Mucosa of rectum (tissue), 2 donors: ENCODE data around the gene DTX2.
"Not testable (repeated sequence)": the region's sequence is repeated elsewhere in the genome, so short reads cannot be mapped to it uniquely, and the experiment has no call there.

Source experiments
- H3K27ac ChIP-seq, 2 donors: one replicate each; pipeline ENCODE4 v1.7.0; 2013; ENCODE audit warnings: inconsistent platforms in 2 of 2, low read depth in 2 of 2, low read length in 2 of 2
- H3K27me3 ChIP-seq, 2 donors: one replicate each; pipeline ENCODE4 v1.7.0; 2013; ENCODE audit warnings: low read length in 2 of 2; ENCODE audit not compliant: control insufficient read depth in 2 of 2, insufficient read depth in 2 of 2
- H3K36me3 ChIP-seq, 2 donors: one replicate each; pipeline ENCODE4 v1.7.0; 2013; ENCODE audit warnings: low read length in 2 of 2; ENCODE audit not compliant: control insufficient read depth in 2 of 2, insufficient read depth in 2 of 2
- H3K4me1 ChIP-seq, 2 donors: one replicate each; pipeline ENCODE4 v1.7.0; 2013; ENCODE audit warnings: low read length in 2 of 2, mild to moderate bottlenecking in 1 of 2; ENCODE audit not compliant: control insufficient read depth in 2 of 2, insufficient read depth in 2 of 2
- H3K4me3 ChIP-seq, 2 donors: one replicate each; pipeline ENCODE4 v1.7.0; 2013; ENCODE audit warnings: low read length in 2 of 2
- H3K9ac ChIP-seq, 2 donors: one replicate each; pipeline ENCODE4 v1.7.0; 2013; ENCODE audit warnings: low read length in 2 of 2, low read depth in 1 of 2, mild to moderate bottlenecking in 1 of 2
- H3K9me3 ChIP-seq, 2 donors: one replicate each; pipeline ENCODE4 v1.7.0; 2013; ENCODE audit warnings: low read length in 2 of 2; ENCODE audit not compliant: control insufficient read depth in 2 of 2
- donor health status: healthy.
- donor health status: Normal muscosa, but diverticular disease.

DTX2 gene

GRCh38 chr7:76512941-76513816, 51.7 kb downstream of the DTX2 start:
- Histone ChIP-seq H3K27ac (peak overlapping the region; percentile 15 to 48), H3K4me3 (no peak overlapping the region), H3K9ac (peak overlapping the region in 1 of 2 donors; percentile 60), H3K4me1 (peaks cover 7 to 9% of the 10 kb centered on the region in 2 donors), H3K9me3 (no peaks in the 10 kb centered on the region), H3K36me3 (no peaks in the 10 kb centered on the region), H3K27me3 (no peaks in the 10 kb centered on the region)

- Histone ChIP-seq H3K36me3 (no peaks in the 10 kb centered on the region), H3K4me3 (no peak overlapping the region), H3K9ac (no peak overlapping the region), H3K27me3 (no peaks in the 10 kb centered on the region), H3K27ac (no peak overlapping the region), H3K9me3 (no peaks in the 10 kb centered on the region), H3K4me1 (peaks cover 7 to 9% of the 10 kb centered on the region in 2 donors)
Observed at GRCh38 chr7:76513817-76514799, 52.6 kb downstream of the DTX2 start.

- peaks cover 7 to 9% of the 10 kb centered on the region in 2 donors for H3K4me1 ChIP-seq
- H3K4me3 ChIP-seq = no peak overlapping the region
- no peak overlapping the region for H3K27ac ChIP-seq
- no peaks in the 10 kb centered on the region for H3K9me3 ChIP-seq
- H3K9ac ChIP-seq = no peak overlapping the region
- H3K27me3 ChIP-seq = no peaks in the 10 kb centered on the region
- H3K36me3 ChIP-seq = no peaks in the 10 kb centered on the region
Observed at GRCh38 chr7:76514926-76515771, 53.6 kb downstream of the DTX2 start.

GRCh38 chr7:76515999-76516443, 54.5 kb downstream of the DTX2 start:
- Histone ChIP-seq H3K27me3 (no peaks in the 10 kb centered on the region), H3K9ac (no peak overlapping the region), H3K4me3 (no peak overlapping the region), H3K36me3 (no peaks in the 10 kb centered on the region), H3K4me1 (peaks cover 7 to 9% of the 10 kb centered on the region in 2 donors), H3K9me3 (no peaks in the 10 kb centered on the region), H3K27ac (no peak overlapping the region)

- not testable (repeated sequence) for H3K9me3 ChIP-seq, H3K36me3 ChIP-seq, H3K4me3 ChIP-seq, H3K27me3 ChIP-seq, H3K9ac ChIP-seq, H3K4me1 ChIP-seq, H3K27ac ChIP-seq
Observed at GRCh38 chr7:76516932-76517331, 55.4 kb downstream of the DTX2 start.

- not testable (repeated sequence) for H3K4me3 ChIP-seq, H3K36me3 ChIP-seq, H3K9ac ChIP-seq, H3K27ac ChIP-seq, H3K27me3 ChIP-seq, H3K4me1 ChIP-seq, H3K9me3 ChIP-seq
Observed at GRCh38 chr7:76526183-76526582, 64.7 kb downstream of the DTX2 start.

- not testable (repeated sequence) for H3K9me3 ChIP-seq, H3K36me3 ChIP-seq, H3K27me3 ChIP-seq, H3K4me1 ChIP-seq, H3K9ac ChIP-seq, H3K27ac ChIP-seq, H3K4me3 ChIP-seq
Observed at GRCh38 chr7:76531643-76532042, 70.1 kb downstream of the DTX2 start.

GRCh38 chr7:76543197-76543596, 81.7 kb downstream of the DTX2 start, which contains the start of gene SPDYE16:
TSS of gene SPDYE16 (minus strand) at chr7:76543297. CDS start at chr7:76541459, 1,838 bp downstream.
- H3K4me3 ChIP-seq, H3K27ac ChIP-seq, H3K27me3 ChIP-seq, H3K9ac ChIP-seq, H3K4me1 ChIP-seq, H3K9me3 ChIP-seq, H3K36me3 ChIP-seq: not testable (repeated sequence)

- H3K9me3 ChIP-seq, H3K27me3 ChIP-seq, H3K4me1 ChIP-seq, H3K36me3 ChIP-seq: not testable (repeated sequence)
- Histone ChIP-seq H3K27ac (peak overlapping the region; percentile 84 to 85), H3K4me3 (peak overlapping the region; percentile 74 to 75), H3K9ac (peak overlapping the region; percentile 74 to 85)
Observed at GRCh38 chr7:76549025-76549854, 87.7 kb downstream of the DTX2 start.
